HFFc6 (cell line): ENCODE data around the gene KIRREL3. TPM values are rescaled to one million over a fixed set of nuclear protein-coding genes. Genes with fewer than 3 reads are reported as not detected.

Source experiments
- DNase-seq: peaks from one replicate; pipeline ENCODE4 v3.0.0-alpha.2; 2018
- H3K27ac Mint-ChIP-seq: 2 replicates; pipeline ENCODE4 v1.8.0; 2020; ENCODE audit warnings: mild to moderate bottlenecking, mixed read lengths
- H3K27me3 Mint-ChIP-seq: 2 replicates; pipeline ENCODE4 v1.8.0; 2021; ENCODE audit warnings: mild to moderate bottlenecking, moderate library complexity, mixed read lengths; ENCODE audit not compliant: insufficient read depth
- H3K36me3 Mint-ChIP-seq: 2 replicates; pipeline ENCODE4 v1.8.0; 2021; ENCODE audit warnings: low read depth, mixed read lengths
- H3K4me1 Mint-ChIP-seq: 2 replicates; pipeline ENCODE4 v1.8.0; 2020; ENCODE audit warnings: low read depth, mixed read lengths
- H3K4me3 Mint-ChIP-seq: 2 replicates; pipeline ENCODE4 v1.8.0; 2020; ENCODE audit warnings: mild to moderate bottlenecking, moderate library complexity, mixed read lengths
- H3K9me3 Mint-ChIP-seq: 2 replicates; pipeline ENCODE4 v1.8.0; 2020; ENCODE audit warnings: mild to moderate bottlenecking, mixed read lengths
- CTCF ChIP-seq: fragments of 200-600 bp; sonication (generic); IDR thresholded peaks from 2 replicates; pipeline ENCODE4 v1.5.0; 2021; ENCODE audit warnings: antibody characterized with exemption, mild to moderate bottlenecking
- total RNA-seq, 6 experiments: library from RNA; stranded (reverse); fragmentation: NEBNext Ultra II Directional; extraction: Animal tissue kit (Norgen Biotek cat#: 25700); gene quantifications; 2 replicates in 1 of 6; 3 replicates in 5 of 6; pipeline ENCODE4 v1.2.3, GENCODE V29; 2021

Gene KIRREL3
- total RNA-seq, 6 experiments from 2014 or later, result 22.2 to 38.2 (median 33.2) TPM

- Mint-ChIP-seq H3K36me3 (peaks cover 20% of the 10 kb centered on the region), H3K4me1 (peaks cover 36% of the 10 kb centered on the region), H3K27ac (peak overlapping the region; percentile 12; the same call in 1 of the 2 replicates), H3K9me3 (peaks cover 13% of the 10 kb centered on the region), H3K27me3 (peaks cover 1% of the 10 kb centered on the region), H3K4me3 (no peak overlapping the region)
- no peak for TF ChIP-seq CTCF
- no peak for DNase-seq
Observed at GRCh38 chr11:126480015-126480409, 520.6 kb downstream of the KIRREL3 start.

GRCh38 chr11:126479178-126479930 lies 521.2 kb downstream of the KIRREL3 start:
- Mint-ChIP-seq H3K4me1 (peaks cover 30% of the 10 kb centered on the region), H3K27ac (peak overlapping the region; percentile 12; the same call in 1 of the 2 replicates), H3K4me3 (no peak overlapping the region), H3K27me3 (peaks cover 1% of the 10 kb centered on the region), H3K36me3 (peaks cover 20% of the 10 kb centered on the region), H3K9me3 (peaks cover 13% of the 10 kb centered on the region)
- no peak for TF ChIP-seq CTCF
- no peak for DNase-seq

GRCh38 chr11:126478466-126478865 lies 522.1 kb downstream of the KIRREL3 start:
- no peak for TF ChIP-seq CTCF
- peaks cover 6% of the 10 kb centered on the region for H3K9me3 Mint-ChIP-seq
- no peak overlapping the region for H3K4me3 Mint-ChIP-seq
- H3K27me3 Mint-ChIP-seq, result peaks cover 1% of the 10 kb centered on the region
- no peak overlapping the region for H3K27ac Mint-ChIP-seq
- peaks cover 21% of the 10 kb centered on the region for H3K4me1 Mint-ChIP-seq
- H3K36me3 Mint-ChIP-seq, result peaks cover 12% of the 10 kb centered on the region
- DNase-seq, result no peak

GRCh38 chr11:126477535-126478305 lies 522.9 kb downstream of the KIRREL3 start:
- Mint-ChIP-seq H3K9me3 (no peaks in the 10 kb centered on the region), H3K27me3 (peaks cover 1% of the 10 kb centered on the region), H3K36me3 (peaks cover 5% of the 10 kb centered on the region; the same call in 1 of the 2 replicates), H3K27ac (no peak overlapping the region), H3K4me3 (no peak overlapping the region), H3K4me1 (peaks cover 15% of the 10 kb centered on the region)
- TF ChIP-seq CTCF, result no peak
- DNase-seq, result no peak

GRCh38 chr11:126476977-126477376 lies 523.6 kb downstream of the KIRREL3 start:
- DNase-seq, result no peak
- peaks cover 15% of the 10 kb centered on the region for H3K4me1 Mint-ChIP-seq
- TF ChIP-seq CTCF, result no peak
- no peak overlapping the region for H3K27ac Mint-ChIP-seq
- peaks cover 1% of the 10 kb centered on the region for H3K27me3 Mint-ChIP-seq
- no peaks in the 10 kb centered on the region; the same call in 1 of the 2 replicates for H3K36me3 Mint-ChIP-seq
- no peak overlapping the region for H3K4me3 Mint-ChIP-seq
- H3K9me3 Mint-ChIP-seq, result no peaks in the 10 kb centered on the region
